HG03108 (cell line): ENCODE results near the gene BAG5.
"Not testable (repeated sequence)": the region's sequence is repeated elsewhere in the genome, so short reads cannot be mapped to it uniquely, and the experiment has no call there.

Source experiments
- ATAC-seq: cut with Tn5 transposase; IDR thresholded peaks from one replicate; pipeline ENCODE4 v1.9.1; 2021; ENCODE audit warnings: moderate library complexity; ENCODE audit not compliant: unreplicated experiment

The BAG5 gene

DNA sequence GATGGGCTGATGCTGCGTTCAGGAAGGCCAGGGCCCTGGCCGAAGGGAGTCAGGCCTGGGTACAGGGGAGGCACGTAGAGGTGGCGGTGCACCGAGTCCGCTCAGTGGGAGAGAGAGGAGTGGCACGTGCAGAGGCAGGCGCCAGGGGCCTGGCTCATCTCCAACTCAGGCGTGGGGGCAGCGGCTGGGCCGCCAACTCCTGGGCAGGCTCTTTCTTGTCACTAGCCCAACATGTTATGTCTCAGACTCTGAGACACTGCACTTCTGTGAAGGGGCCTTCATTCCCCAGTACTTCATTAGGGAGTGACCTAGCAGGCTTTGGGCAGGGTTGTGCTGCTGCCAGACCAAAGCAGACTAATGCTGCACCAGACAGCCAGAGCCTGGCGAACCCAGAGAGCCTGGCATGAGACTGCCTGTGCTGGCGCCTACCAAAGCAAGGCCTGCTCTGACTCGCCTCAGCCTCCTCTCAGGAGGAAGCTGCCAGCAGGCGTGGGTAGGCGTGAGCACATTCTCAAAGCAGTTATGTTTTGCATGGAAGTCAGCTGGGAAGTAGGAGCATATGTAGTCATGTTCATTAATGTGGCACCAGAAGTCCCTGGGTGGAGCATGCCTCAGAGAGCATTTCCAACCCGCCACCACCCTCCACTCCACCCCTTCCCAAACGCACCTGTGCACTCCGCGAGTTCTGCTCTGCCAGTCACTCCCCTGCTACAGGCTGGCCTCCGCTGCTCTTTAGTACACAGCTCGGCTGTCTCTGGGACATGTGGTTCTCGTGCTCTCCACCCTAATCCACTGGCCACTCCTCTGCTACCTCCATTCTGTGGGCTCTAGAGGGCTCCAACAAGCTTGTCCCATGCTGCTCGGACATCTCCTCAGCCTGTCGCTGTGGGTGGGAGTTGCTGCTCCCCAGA lies 49.5 kb downstream of the BAG5 start:
- ATAC-seq: no peak

DNA sequence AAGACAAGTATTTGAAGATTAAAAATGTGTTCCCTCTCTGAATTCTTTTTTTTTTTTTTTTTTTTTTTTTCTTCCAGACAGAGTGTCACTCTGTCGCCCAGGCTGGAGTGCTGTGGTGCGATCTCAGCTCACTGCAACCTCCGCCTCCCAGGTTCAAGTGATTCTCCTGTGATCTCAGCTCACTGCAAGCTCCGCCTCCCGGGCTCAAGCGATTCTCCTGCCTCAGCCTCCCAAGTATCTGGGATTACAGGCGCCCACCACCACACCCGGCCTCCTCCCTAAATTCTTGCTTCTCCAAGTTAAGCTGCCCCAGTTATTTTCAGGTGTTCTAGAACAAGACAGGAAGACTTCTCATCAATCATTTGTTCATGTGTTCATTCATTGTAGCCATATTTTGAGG lies 50.3 kb downstream of the BAG5 start:
- not testable (repeated sequence) for ATAC-seq

DNA sequence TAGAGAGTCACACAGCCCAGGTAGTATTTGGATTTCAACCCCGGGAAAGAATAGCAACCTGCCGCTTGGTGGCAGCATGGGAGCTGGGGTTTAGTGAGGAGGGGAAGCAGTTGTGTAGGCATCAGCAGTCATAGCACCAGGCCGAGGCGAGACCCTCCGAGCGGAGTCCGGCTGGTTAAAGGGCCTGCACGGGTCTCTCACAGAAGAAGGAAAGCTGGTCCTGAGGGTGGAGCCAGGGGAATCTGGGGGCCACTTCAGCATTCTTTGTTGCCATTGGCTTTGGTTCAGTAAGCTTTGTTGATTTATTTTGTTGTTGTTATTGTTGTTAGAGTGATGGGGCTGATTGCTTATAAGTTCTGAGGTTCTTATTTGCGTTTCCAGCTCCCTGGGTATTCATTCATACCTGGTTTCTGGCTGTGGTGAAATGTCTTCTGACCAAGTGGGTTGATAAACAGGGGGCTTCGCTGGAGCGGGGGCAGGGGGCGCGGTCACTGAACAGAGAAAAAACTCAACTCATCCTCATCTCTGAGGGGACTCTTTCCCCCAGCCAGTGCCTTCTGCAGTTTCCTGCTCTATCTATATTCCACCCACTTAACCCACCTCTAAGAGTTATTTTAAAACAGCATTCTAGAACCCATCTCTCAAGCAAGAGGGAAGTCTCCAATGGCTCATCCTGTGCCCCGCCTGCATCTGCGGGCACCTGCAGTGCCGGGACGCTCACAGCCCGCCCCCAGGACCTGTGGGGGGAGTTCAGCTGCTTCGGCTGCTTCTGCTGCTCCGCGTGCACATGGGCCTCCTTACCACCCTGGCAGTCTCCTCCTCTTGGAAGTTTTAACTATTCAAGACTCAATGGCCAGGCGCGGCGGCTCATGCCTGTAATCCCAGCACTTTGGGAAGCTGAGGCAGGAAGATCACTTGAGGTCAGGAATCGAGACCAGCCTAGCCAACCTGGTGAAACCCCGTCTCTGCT lies 51.4 kb downstream of the BAG5 start:
- no peak for ATAC-seq

DNA sequence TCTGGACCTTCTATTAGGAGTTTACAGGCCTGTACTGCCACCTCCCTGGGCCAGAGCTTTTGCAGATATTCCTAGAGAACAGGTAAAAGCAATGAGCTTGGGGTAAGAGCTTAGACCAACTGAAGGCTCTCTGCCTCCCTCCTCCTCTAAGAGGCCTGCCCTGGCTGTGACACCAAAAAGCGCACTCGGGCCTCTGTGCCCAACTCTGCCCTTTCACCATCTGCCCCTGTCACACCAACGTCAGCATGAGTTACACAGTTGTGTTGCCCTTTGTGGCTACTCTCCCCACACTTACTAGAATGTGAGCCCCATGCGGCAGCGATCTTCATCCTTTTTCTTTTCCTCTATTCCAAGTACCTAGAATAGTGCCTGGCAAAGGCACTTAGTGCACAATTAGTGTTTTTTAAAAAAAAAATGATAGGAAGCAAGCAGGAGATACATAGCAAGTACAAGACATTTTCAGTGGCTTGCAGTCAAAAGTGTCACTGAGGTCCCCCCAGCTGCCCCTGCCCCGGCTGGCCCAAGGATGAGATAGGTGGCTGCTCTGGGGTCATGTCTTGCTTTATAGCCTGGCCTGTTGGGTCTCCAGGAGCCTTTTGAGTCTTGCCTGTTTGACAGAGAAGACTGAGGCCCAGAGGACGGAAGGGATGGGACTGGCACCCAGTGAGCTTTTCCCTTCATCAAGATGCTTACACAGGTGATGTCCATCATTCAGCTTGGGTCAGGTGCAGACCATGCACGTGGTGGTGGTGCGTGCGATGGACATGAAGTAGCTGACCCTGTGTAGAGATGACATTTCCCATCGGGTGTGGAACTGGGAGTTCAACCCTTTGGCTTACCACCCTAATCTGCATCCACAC lies 52.4 kb downstream of the BAG5 start:
- ATAC-seq: no peak

DNA sequence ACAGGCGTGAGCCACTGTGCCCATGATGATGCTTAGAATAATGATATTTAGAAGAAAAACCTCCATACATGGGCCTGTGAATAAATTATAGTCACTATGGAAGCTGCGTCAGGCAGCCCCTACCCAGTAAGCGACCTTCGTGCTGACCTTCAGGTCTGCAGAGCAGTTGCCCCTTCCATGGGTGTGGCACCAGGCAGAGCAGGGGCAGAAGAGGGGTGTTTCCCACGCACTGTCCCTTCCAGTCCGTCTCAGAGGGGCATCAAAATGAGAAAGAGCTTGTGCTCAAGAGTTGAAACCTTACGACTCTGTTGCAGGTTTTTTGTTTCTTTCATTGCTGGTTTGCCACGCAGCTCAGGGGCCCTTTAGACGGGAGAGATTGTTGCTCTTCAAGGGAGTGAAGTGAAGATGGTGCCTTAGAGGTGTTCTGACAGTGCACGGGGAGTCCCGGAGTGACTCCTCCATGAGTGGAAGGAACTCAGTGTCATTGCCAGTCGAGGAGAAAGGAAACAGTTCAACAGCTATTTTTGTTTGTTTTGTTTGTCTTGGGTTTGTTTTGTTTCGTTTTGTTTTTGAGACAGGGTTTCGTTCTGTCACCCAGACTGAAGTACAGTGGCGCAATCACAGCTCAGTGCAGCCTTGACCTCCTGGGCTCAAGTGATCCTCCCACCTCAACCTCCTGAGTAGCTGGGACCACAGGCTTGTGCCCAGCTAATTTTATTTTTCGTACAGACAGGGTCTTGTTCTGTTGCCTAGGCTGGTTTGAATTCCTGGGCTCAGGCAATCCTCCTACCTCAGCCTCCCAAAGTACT lies 53.7 kb downstream of the BAG5 start:
- ATAC-seq: no peak

DNA sequence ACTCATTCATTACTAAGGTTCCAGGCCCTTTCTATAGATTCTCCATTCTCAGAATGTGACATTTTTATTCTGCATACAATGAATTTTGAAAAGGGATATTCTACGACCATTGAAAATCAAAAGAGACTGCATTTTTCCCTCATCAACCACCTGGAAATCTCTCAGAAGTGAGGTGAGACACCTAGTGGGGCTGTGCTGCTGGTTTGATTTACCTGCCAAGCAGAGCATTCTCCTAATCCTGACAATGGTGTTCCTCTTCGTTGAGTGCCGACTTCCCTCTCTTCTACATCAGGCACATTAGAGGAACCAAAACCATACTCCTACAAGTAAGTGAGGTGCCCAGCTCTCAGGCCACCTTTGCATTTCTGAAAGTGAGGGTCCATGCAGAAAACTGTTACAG lies 54.7 kb downstream of the BAG5 start:
- ATAC-seq: no peak
